Measurements from ENCODE around the gene ATP1B4.

Gene ATP1B4

DNA sequence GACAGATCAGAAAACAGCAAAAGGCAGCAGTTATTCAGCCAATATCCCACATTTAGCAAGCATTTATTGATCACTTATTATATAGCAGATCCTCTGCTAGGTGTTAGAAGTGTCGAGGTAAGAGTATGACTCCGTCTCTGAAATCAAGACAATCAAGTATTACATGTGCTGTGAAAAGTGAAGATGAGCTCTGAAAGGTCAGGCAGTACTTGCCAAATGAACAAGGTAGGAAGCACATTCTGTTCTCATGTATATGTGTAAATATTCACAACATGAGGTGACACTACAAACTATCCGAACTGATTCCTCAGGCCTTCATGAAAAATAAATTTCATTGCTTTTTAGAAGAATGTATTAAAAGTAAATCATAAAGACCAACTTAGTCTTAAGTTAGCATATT lies 15.3 kb downstream of the ATP1B4 start:
- DNase-seq (ENCODE audit: low spot score) = no peak

GRCh38 chrX:120377715-120378114 lies 15.8 kb downstream of the ATP1B4 start:
- DNase-seq (ENCODE audit: low spot score) = no peak

DNA sequence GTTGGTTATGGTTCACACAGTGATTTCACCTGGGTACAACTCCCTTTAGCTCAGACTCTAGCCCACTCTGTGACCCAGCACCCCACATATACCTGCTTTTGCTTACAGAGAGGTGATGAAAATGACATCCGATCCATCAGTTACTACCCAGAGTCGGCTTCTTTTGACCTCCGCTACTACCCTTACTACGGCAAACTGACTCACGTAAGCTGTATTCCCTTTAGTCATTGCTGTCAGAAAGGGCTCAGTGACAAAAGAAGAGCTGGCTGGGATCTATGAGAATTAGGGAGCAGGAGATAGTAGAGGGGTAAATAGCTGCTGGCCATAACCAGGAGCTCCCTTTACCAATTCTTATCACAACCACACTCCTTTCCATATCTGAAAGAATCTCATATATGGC lies 16.7 kb downstream of the ATP1B4 start:
- DNase-seq (ENCODE audit: low spot score) = no peak

DNA sequence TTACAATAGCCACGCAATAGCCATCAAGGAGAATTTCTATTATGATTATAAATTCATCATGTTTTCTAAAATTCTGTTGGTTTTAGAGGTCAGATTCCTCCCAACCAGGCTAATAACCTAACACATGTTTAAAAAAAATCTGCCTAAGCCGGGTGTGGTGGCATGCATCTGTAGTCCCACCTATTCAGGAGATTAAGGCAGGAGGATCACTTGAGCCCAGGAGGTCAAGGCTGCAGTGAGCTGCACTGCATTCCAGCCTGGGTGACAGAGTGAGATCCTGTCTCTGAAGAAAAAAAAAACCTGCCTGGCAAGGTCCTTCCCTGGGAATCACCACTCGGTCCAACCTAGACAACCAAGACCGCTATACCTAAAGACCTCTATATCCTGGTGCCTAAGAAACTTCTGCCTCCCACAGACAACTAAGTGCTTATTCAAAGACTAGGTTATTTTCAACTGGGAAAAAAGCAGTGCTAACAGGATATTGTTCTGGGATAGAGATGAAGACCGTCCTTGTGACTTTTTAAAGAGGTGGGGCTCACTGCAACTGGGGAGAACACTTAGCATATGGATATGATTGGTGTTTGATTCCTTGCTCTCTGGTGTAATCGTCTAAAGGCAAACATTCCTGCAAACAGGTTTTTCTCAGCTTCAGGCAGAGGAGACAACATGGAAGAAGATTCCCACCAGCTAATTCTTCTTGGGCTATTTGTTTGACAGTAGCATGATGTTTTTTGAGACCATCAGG lies 18.2 kb downstream of the ATP1B4 start:
- DNase-seq (ENCODE audit: low spot score) = no peak

DNA sequence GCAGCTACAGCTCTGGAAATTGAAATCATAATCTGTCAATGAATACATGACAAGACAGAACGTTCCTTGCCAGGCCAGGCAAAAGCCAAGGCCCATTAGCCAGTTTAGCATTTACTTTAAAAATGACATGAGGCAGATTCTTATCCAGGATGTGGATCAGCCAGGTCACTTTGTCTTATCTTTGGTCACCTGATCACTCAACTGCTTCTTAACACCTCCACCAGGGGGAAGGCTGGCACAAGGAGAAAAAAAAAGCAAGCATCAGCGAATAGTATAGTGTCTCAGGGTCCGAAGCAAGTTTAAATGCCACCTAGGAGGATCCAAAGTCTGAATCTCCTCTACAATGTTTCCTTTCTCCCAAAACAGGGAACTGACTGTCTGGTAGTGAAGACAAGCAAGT lies 18.8 kb downstream of the ATP1B4 start:
- DNase-seq (ENCODE audit: low spot score) = no peak

- DNase-seq (ENCODE audit: low spot score) = no peak
These were observed 39.4 kb downstream of the ATP1B4 start for GRCh38 chrX:120401301-120401700.

DNA sequence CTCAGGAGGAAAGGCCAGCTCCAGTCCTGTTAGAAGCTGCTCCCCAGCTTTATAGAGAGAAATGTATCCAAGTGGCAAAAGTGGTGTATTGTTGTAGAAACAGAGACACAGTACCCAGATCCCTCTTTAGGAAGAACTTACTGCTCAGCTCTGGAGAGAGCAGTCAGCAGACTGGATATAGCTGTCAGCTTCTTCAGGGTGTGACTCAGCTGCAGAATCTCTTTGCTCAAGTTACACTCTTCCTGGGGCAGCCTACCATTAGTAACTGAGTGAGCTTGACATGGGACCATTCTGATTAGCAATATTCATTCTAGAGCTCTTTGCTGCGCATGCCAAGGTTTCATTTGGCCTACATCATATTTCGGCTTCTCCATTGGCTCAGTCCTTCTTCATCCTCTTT lies 40.5 kb downstream of the ATP1B4 start:
- DNase-seq (ENCODE audit: low spot score) = no peak

GRCh38 chrX:120406638-120407037 lies 44.7 kb downstream of the ATP1B4 start:
- DNase-seq (ENCODE audit: low spot score) = no peak

- DNase-seq (ENCODE audit: low spot score) = no peak
These were observed 46.3 kb downstream of the ATP1B4 start for GRCh38 chrX:120408168-120408567.

DNA sequence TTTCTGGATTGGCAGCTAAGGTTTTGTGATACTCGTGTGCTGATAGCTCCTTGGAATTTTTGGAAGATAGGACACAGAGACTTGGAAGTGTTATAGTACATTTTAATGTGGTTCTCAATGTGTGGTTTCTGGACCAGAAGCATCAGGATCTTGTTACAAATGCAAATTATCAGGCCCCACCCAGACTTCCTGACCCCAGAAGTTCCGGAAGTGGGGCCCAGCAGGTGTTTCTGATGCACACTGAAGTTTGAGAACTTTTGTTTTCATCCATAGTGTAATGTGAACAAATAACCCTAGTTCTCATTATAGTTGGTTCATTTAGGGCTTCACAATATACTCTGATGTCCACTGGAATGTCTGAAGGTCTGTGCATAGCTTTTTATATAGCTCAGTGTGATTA lies 57.6 kb downstream of the ATP1B4 start:
- no peak for DNase-seq (ENCODE audit: low spot score)

DNA sequence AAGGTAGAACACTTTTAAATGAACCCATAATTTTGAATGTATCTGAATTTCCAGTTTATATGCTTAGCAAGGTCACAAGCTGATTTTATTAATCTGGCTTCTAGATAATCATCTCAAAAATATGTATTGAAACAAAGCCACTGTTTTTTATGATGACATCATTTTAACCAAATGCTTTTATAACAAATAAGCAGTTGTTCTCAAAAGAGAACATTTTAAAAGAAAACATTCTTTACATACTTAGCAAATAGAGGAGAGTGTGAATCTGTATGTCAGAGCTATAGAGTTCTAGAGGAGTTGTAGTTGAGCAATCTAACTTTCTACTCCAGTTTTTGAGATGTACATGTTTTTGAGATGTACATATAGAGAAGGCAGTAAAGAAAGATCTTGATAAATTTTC lies 64.7 kb downstream of the ATP1B4 start:
- no peak for DNase-seq (ENCODE audit: low spot score)

DNA sequence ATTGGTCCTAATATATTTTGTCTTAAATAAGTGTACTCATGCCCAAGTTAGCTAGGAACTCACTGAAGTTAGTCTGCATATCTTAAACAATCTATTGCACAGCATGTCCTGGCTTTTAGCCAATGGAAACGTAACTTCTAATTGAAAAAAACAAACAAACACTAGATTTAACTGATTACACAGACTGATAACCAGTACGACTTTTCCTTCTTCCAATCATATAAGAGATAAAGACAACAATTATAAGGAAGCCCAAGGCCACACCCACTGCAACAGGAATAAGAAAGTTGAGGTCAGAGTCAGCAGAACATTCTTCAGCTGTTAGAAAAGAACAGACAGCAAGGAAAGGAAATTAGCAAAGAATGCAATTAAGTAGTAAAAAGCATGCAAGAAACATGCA lies 66.4 kb downstream of the ATP1B4 start:
- no peak for DNase-seq (ENCODE audit: low spot score)

GRCh38 chrX:120429776-120430540 lies 68.1 kb downstream of the ATP1B4 start:
- DNase-seq (ENCODE audit: low spot score) = no peak
